ENCODE data around the gene EVA1B.
A peak's percentile ranks its signal among the peaks of the same experiment; 100 is the strongest.

Gene EVA1B, protein sequence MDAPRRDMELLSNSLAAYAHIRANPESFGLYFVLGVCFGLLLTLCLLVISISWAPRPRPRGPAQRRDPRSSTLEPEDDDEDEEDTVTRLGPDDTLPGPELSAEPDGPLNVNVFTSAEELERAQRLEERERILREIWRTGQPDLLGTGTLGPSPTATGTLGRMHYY

DNA sequence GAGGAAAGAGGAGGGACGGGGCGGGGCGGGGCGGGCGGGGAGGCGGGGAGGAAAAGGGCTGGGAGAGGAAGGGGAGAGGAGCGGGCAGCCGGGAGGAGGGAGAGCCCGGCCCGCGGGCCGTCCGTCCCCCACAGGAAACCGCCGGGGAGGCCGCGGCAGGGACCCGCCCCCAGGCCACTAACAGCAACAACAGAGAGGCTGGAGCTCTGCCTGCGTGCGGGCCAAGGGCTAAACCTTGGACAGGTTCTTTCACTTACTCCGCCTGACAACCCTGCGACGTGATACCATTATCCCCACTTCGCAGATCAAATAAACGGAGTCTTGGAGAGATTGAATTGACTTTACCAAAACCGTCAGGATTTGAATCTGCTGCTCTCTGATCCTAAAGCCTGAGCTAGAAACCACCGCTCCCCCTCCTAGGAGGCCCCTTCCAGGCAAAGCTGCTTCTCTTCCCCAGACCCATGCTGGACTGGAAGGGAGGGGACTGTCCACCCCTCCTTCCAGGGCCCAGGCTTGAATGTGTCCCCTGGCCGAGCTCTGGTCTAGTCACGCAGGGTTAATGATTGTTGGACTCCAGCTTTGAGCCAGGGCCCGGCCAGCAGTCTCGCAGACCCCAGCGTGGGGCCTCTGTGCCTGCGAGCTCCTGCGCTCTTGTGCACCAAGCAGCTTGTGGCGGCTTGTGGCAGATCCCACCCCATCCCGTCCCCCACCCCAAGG, at the start of gene EVA1B:
Gene EVA1B (minus strand): TSS at position 10 of the 717 bp plus-strand sequence. CDS start 608 bp downstream, outside the sequence.
- DNase-seq (ENCODE audit: low read depth), result peak; percentile 16
- TF ChIP-seq, protein P1, sequence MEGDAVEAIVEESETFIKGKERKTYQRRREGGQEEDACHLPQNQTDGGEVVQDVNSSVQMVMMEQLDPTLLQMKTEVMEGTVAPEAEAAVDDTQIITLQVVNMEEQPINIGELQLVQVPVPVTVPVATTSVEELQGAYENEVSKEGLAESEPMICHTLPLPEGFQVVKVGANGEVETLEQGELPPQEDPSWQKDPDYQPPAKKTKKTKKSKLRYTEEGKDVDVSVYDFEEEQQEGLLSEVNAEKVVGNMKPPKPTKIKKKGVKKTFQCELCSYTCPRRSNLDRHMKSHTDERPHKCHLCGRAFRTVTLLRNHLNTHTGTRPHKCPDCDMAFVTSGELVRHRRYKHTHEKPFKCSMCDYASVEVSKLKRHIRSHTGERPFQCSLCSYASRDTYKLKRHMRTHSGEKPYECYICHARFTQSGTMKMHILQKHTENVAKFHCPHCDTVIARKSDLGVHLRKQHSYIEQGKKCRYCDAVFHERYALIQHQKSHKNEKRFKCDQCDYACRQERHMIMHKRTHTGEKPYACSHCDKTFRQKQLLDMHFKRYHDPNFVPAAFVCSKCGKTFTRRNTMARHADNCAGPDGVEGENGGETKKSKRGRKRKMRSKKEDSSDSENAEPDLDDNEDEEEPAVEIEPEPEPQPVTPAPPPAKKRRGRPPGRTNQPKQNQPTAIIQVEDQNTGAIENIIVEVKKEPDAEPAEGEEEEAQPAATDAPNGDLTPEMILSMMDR (IDR thresholded peaks at IDR 0.05; ENCODE audit: low read depth, low read length, missing control alignments), result no peak
- in situ Hi-C loops (cut with HindIII; ENCODE audit: low sequenced_read_pairs), result no loop called here
- peak within 1 kb of the TSS; percentile 86 for H3K4me3 ChIP-seq (ENCODE audit: low read depth, low read length)

DNA sequence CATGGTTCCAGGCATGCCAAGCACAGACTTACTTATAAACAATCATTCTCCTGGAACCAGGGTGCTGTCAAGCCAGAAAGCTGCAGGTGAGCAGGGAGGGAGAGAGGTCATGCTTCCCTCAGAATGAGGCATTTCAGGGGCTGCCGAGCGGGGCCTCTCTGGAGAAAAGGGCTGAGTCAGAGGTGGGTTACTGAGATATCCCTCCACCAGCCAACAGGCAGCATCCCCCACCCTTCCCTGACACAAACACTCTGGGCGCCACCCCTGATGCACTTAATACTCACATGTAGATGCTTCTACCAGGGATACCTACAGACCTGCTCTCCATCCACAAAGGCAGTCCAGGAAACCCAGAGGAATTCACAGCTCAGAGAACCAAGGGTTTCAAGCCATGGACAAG, 49.2 kb upstream of the EVA1B start:
- in situ Hi-C loops (cut with HindIII; ENCODE audit: low sequenced_read_pairs), result no loop called here
- DNase-seq (ENCODE audit: low read depth), result no peak
- TF ChIP-seq, protein P1 (IDR thresholded peaks at IDR 0.05; ENCODE audit: low read depth, low read length, missing control alignments), result no peak
- no peak overlapping the region for H3K4me3 ChIP-seq (ENCODE audit: low read depth, low read length)

DNA sequence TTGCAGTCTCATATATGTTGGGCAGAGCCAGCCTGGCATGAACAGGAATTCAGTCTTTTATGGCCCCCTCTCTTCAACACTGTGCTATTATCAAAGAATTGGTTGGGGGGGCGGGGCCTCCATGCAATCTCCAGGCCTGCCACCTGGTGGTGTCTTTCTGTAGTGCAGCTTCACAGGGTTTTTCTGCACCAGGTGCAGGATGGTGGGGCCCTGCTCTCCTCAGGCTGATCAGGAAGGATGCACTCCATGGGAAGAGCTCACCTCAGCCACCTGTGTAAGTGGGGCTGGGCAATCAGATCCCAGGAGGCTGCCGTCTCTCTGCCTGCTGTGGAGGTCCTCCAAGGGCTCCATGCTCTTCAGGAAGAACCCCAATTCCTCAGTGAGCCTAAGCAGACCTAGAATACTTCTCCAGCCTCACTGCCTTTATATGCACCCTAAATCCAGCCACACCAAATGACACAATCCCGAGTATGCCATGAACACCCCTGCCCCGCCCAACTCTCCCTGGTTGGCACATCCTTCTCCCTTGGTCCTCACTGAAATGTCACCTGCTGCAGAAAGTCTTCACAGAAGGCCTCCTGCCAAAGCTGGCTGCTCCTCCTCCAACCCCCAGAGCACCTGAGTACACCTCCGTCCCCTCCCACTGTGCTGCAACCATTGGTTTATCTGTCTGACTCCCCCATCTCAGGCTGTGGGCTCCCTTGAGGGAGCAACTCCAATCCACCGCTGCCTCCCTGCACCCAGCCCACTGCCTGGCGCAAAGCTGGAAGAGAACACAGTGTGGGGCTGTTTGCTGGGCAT, 45.8 kb upstream of the EVA1B start:
- in situ Hi-C loops (cut with HindIII; ENCODE audit: low sequenced_read_pairs), result no loop called here
- TF ChIP-seq, protein P1 (IDR thresholded peaks at IDR 0.05; ENCODE audit: low read depth, low read length, missing control alignments), result peak; percentile 94
- peak; percentile 27 for DNase-seq (ENCODE audit: low read depth)

DNA sequence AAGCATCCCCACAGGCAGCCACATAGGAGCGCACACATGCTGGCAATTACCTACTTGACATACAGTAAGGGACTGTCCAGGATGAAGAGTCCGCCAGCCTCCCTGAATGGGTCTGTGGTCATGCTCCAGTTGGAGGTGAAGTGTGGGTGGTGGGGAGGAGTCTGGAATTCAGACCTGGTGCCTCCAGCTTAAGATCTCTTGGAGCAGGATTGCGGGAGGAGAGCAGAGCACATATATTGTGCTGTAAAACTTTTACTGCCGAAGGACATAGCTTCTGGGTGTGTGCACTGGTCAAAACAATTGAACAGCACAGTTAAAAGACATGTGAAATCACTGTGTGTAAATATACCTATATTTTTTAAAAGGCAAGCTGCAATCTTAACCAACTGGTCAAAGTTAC, 44.4 kb upstream of the EVA1B start:
- no peak overlapping the region for H3K4me3 ChIP-seq (ENCODE audit: low read depth, low read length)
- TF ChIP-seq, protein P1 (IDR thresholded peaks at IDR 0.05; ENCODE audit: low read depth, low read length, missing control alignments), result no peak
- no peak for DNase-seq (ENCODE audit: low read depth)
- in situ Hi-C loops (cut with HindIII; ENCODE audit: low sequenced_read_pairs), result no loop called here

More for the DNA sequence above, 45.8 kb upstream of the EVA1B start:
- no peak overlapping the region for H3K4me3 ChIP-seq (ENCODE audit: low read depth, low read length)

DNA sequence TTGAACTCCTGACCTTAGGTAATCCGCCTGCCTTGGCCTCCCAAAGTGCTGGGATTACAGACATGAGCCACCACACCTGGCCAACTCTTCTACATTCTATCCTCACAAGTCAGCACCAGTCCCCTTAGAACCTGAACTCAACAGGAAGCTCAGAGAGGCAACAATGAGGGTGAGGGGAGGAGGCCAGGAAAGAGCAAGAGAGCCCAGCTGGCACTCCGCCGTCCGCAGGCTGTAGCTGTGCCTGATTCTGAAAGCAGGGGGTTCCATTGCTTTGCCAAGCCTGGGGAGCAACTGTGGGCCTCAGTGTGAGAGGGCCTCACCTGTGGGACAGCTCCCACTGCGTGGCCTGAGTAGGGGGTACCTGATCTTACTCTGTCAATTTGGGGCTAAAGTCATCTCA, 43.6 kb upstream of the EVA1B start:
- TF ChIP-seq, protein P1 (IDR thresholded peaks at IDR 0.05; ENCODE audit: low read depth, low read length, missing control alignments), result no peak
- in situ Hi-C loops (cut with HindIII; ENCODE audit: low sequenced_read_pairs), result no loop called here
- DNase-seq (ENCODE audit: low read depth), result no peak
- no peak overlapping the region for H3K4me3 ChIP-seq (ENCODE audit: low read depth, low read length)

DNA sequence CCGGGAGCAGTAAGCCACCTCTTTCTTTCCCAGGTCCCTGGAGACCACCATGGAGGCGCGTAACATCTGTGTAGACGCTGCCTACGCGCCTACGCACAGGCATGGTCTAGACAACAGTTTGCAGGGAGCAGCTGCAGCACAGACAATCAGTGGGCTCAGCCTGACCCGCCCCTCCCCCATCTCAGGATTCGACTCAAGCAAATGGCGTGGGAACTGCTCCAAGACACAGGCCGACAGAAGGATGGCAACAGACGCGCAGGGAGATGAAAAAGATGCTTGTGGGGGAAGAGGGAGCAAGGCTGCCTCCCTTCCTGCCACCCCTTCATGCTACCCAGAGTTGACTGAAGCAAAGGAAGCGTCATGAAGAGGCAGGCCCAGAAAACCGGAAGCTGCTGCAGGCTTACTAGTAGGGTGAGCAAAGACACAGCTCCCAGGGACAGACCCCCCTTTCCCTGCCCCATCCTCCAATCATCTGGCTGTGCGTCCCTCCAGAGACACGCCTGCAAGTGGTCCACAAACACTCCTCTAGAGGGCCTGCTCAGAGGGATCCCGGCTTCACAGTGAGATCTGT, 42.7 kb upstream of the EVA1B start:
- DNase-seq (ENCODE audit: low read depth), result no peak
- H3K4me3 ChIP-seq (ENCODE audit: low read depth, low read length), result no peak overlapping the region
- TF ChIP-seq, protein P1 (IDR thresholded peaks at IDR 0.05; ENCODE audit: low read depth, low read length, missing control alignments), result peak; percentile 21
- in situ Hi-C loops (cut with HindIII; ENCODE audit: low sequenced_read_pairs), result no loop called here

All from astrocyte of the cerebellum (primary cell).